C4-2B (cell line): ENCODE measurements around the gene P2RY2.

Source experiments
- ZFX ChIP-seq: fragments of 450-650 bp; IDR thresholded peaks from 2 replicates; pipeline ENCODE4 v1.6.1; 2017
- TF ChIP-seq, protein P1 (sequence below): fragments of 450-650 bp; conservative IDR thresholded peaks from 2 replicates; pipeline ENCODE4 v1.5.1; 2017; ENCODE audit warnings: mild to moderate bottlenecking

DNA sequence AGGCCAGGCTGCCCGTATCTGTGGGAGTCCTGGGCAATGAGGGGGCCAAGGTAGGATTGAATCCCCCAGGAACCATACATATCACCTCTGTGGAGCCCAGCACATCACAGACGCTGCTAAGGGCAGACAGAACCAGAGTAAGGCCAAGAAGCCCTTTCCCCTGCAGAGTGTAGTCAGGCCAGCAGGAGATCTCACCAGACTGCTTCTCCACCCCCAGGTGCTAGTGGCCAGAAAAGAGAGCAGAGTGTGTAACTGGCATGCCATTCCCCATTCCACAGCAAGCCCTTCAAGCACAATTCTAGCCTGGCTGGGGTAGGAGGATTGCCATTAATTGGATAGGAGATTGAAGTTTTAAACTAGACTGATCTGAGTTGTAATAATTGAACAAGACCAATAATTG is 47.9 kb upstream of the P2RY2 start:
- TF ChIP-seq, protein P1, sequence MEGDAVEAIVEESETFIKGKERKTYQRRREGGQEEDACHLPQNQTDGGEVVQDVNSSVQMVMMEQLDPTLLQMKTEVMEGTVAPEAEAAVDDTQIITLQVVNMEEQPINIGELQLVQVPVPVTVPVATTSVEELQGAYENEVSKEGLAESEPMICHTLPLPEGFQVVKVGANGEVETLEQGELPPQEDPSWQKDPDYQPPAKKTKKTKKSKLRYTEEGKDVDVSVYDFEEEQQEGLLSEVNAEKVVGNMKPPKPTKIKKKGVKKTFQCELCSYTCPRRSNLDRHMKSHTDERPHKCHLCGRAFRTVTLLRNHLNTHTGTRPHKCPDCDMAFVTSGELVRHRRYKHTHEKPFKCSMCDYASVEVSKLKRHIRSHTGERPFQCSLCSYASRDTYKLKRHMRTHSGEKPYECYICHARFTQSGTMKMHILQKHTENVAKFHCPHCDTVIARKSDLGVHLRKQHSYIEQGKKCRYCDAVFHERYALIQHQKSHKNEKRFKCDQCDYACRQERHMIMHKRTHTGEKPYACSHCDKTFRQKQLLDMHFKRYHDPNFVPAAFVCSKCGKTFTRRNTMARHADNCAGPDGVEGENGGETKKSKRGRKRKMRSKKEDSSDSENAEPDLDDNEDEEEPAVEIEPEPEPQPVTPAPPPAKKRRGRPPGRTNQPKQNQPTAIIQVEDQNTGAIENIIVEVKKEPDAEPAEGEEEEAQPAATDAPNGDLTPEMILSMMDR: no peak
- TF ChIP-seq ZFX: no peak
